MG63 (cell line): ENCODE measurements around the gene SLC24A3. TPM values are rescaled to one million over a fixed set of nuclear protein-coding genes. Genes with fewer than 3 reads are reported as not detected.

ENCODE experiments used
- DNase-seq: peaks from one replicate; pipeline ENCODE4 v3.0.0-alpha.2; 2020
- H3K27me3 ChIP-seq: fragments of 250-450 bp; sonication (Bioruptor Pico); 2 replicates; pipeline ENCODE4 v1.5.1; 2020; ENCODE audit warnings: mild to moderate bottlenecking, moderate library complexity
- H3K36me3 ChIP-seq: fragments of 250-450 bp; sonication (Bioruptor Pico); 2 replicates; pipeline ENCODE4 v1.5.1; 2020; ENCODE audit warnings: mild to moderate bottlenecking, moderate library complexity
- H3K4me3 ChIP-seq: fragments of 250-450 bp; sonication (Bioruptor Pico); 2 replicates; pipeline ENCODE4 v1.5.1; 2020; ENCODE audit warnings: mild to moderate bottlenecking, moderate library complexity
- H3K9me3 ChIP-seq: fragments of 250-450 bp; sonication (Bioruptor Pico); 2 replicates; pipeline ENCODE4 v1.5.1; 2020; ENCODE audit warnings: mild to moderate bottlenecking, moderate library complexity
- total RNA-seq: library from RNA; depleted of rRNA; stranded (reverse); fragments of >200 nt; shearing (Covaris generic); gene quantifications from 2 replicates; pipeline ENCODE4 v1.2.3, GENCODE V29; 2014; ENCODE audit warnings: low replicate concordance

SLC24A3 gene
- total RNA-seq, 1 experiment from 2014 or later, result not detected

- DNase-seq, result no peak
- Histone ChIP-seq H3K4me3 (no peak overlapping the region), H3K9me3 (no peaks in the 10 kb centered on the region), H3K36me3 (no peaks in the 10 kb centered on the region), H3K27me3 (no peaks in the 10 kb centered on the region)
These were observed 98.1 kb downstream of the SLC24A3 start for GRCh38 chr20:19310541-19310940.

DNA sequence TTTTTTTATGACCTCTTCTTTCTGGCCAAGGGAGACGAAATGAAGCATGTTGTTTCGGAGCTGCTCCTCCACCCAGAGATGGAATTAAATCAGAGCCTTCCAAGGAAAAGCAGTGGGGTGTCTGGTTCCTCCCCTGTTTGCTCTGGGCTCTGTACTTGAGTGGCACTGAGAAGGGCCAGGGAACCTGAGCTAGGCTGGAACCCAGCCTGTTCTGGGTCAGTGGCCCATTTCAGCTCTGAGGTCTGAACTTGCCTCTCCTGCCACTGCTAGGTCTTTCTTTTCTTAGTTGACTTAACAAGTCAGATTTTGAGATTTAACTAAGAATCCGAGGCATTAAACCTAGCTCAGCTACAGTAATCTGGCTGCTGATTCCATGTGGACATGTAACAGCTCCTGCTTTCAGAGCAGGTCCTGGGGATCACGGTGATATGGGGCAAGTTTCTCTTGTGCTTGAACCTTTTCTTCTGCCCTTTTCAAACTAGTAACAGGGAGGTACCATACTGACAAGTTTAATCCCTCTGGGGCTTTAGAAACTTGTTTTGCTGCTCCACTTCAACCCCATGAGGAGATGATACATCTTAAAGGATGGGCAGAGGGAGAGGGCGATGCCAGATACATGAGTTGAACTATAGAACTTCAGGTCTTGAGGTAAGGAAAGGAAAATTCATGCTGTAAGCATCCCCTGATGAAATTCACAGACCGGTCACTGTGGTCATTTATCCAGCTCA is 101.1 kb downstream of the SLC24A3 start:
- Histone ChIP-seq H3K27me3 (no peaks in the 10 kb centered on the region), H3K9me3 (no peaks in the 10 kb centered on the region), H3K36me3 (no peaks in the 10 kb centered on the region), H3K4me3 (no peak overlapping the region)
- no peak for DNase-seq

DNA sequence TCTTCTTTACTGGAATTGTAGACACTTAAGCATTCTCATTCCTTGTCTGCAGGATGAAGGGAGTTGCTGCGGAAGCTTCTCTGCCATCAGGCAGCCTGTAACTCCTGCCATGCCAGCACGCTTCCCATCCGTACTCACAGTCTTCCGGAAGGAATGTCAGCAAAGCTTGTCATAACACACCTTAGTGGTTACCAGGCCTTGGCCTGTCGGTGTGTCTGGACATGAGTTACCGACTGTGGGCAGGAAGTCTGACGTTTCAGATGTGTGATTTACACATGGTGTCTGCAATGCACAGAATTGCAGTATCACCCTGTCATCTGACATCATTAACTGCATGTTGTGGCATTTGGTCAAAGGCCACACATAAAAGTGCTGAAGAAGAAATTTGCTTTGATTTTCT is 102.2 kb downstream of the SLC24A3 start:
- Histone ChIP-seq H3K36me3 (no peaks in the 10 kb centered on the region), H3K9me3 (no peaks in the 10 kb centered on the region), H3K4me3 (no peak overlapping the region), H3K27me3 (no peaks in the 10 kb centered on the region)
- DNase-seq, result no peak

DNA sequence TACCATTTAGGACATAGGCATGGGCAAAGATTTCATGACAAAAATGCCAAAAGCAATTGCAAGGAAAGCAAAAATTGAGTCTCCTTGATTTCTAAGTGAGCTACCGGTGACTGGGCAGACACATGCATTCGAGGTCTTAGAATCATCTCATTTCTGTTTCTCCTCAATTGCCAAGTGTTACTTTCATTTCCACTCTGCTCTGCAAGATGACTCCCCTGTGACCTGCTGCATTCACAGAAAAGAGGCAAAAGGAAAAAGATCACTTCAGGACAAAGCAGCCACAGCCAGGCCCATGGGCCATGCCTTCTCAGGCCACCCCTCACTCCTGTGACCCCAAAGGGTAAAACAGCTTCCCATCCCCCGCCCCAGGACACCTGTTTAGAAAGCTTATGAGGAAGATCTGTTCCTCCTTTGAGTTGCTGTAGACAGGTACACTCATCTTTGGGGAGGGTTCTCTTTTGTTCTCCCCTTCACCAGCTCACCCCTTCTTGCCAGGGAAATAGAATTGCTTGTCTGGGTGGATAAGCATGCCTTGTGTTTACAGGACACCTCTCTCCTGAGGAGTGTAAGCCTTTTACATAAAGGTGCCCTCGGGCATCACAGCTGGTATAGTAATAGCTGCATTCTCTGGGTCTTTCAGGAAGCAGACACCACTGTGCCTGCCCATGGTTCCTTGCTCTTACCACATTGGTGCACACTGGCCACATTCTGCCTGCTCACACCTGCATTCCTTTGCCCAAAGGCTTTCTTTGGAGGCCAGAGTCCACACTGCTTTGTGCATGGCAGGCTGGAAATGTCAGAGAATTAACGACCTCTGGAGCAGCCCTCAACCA is 105.0 kb downstream of the SLC24A3 start:
- Histone ChIP-seq H3K9me3 (no peaks in the 10 kb centered on the region), H3K27me3 (no peaks in the 10 kb centered on the region), H3K36me3 (no peaks in the 10 kb centered on the region), H3K4me3 (no peak overlapping the region)
- DNase-seq, result no peak

DNA sequence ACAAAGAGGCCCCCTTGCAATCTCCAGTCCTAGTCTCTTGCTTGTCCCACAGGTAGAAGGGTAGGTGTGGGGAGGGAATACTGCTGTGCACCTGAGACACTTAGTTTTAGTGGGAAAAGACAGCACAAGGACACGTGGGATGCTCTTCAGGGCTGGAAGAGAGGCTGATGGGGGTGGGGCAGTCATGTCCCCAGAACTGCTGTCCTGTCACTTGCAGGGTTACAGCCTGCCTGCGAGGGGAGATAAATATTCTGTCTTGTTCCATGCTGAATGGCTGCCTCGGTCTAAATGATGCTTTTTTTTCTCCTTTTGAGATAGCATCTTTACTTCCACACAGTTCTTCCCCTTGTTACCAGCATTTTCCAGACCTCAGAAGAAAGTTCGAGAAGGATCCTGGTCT is 106.2 kb downstream of the SLC24A3 start:
- H3K9me3 ChIP-seq, result no peaks in the 10 kb centered on the region
- H3K27me3 ChIP-seq, result no peaks in the 10 kb centered on the region
- no peaks in the 10 kb centered on the region for H3K36me3 ChIP-seq
- no peak for DNase-seq
- no peak overlapping the region for H3K4me3 ChIP-seq

GRCh38 chr20:19320005-19320404 is 107.6 kb downstream of the SLC24A3 start:
- Histone ChIP-seq H3K36me3 (no peaks in the 10 kb centered on the region), H3K4me3 (no peak overlapping the region), H3K27me3 (no peaks in the 10 kb centered on the region), H3K9me3 (no peaks in the 10 kb centered on the region)
- DNase-seq, result no peak

DNA sequence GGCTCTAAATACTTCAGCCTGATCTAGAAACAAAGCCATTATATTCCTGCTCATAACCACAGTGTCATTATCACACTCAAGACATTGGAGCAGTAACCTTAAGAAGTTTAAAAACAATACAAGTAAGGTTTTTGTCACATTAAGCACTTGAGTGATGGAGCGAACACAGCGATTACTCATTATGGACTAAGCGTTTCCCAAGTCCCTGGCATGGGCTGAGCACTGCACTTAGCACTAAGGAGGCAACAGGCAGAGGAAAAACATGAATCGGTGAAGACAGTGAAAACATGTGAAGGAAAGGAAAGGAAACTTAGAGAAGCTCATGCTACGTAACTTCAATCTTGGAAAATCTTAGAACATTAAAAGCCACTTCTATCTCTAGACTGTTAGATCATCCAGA is 108.7 kb downstream of the SLC24A3 start:
- no peak for DNase-seq

DNA sequence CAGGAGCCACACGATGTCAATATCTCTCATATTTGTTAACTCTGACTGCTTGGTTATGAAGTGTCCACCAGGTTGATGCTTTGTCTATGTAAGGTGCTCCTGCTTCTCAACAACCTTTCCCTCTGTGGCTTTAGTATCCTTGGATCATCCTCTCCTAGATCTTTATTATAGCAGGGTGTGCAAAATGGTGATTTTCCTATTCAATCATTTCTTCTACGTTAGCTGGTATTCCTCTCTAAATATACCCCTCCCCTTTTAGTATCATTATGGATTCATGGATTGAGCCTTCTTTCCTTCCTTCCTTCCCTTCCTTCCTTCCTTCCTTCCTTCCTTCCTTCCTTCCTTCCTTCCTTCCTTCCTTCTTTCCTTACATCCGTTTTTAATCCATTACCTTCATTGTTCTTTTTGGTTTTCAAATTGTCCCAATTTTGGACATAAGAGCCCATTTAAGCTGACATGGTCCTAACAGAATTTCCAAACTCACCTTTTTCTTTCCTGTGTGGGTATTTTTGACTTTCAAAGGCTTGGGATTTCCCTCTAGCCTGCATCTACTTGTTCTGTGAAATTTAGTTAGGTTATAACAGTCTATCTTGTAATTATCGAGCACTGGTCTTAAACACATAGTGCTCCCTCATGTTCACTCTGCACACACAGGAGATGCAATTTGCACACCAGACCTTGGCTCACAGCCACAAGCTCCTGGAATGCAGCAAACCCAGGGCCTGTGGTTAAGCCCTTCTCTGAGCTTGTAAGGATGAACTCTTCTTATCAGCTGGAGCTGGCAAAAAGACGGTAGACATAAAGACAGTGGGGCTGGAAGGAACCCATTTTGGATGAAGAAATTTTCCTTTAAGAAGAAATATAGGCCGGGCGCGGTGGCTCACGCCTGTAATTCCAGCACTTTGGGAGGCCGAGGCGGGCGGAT is 109.9 kb downstream of the SLC24A3 start:
- no peak for DNase-seq
- Histone ChIP-seq H3K36me3 (no peaks in the 10 kb centered on the region), H3K9me3 (no peaks in the 10 kb centered on the region), H3K27me3 (no peaks in the 10 kb centered on the region), H3K4me3 (no peak overlapping the region)

More for the DNA sequence above, 108.7 kb downstream of the SLC24A3 start:
- H3K9me3 ChIP-seq, result no peaks in the 10 kb centered on the region
- no peaks in the 10 kb centered on the region for H3K36me3 ChIP-seq
- no peaks in the 10 kb centered on the region for H3K27me3 ChIP-seq
- no peak overlapping the region for H3K4me3 ChIP-seq

DNA sequence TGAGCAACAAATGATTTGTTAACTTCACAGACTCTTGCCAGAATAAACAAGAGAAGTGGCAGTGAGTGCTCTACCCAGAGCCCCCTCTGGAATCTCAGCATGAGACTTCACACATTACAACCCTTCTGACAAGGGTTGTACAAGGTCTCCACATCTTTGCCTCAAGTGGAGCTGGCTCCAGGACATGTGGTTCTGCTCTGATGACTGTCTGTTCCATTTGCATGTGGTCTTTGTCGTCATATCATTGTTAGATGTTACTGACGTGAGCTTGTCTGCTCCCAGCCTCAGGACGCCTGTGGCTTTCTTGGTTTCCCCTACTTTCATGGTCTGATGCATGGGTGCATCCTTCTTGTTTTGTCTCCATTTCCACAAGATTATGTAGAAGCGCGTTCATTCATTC is 115.0 kb downstream of the SLC24A3 start:
- Histone ChIP-seq H3K27me3 (no peaks in the 10 kb centered on the region), H3K36me3 (no peaks in the 10 kb centered on the region), H3K4me3 (no peak overlapping the region), H3K9me3 (no peaks in the 10 kb centered on the region)
- DNase-seq, result no peak

GRCh38 chr20:19328676-19329075 is 116.2 kb downstream of the SLC24A3 start:
- H3K4me3 ChIP-seq, result no peak overlapping the region
- H3K27me3 ChIP-seq, result no peaks in the 10 kb centered on the region
- DNase-seq, result no peak
- no peaks in the 10 kb centered on the region for H3K36me3 ChIP-seq
- H3K9me3 ChIP-seq, result no peaks in the 10 kb centered on the region

DNA sequence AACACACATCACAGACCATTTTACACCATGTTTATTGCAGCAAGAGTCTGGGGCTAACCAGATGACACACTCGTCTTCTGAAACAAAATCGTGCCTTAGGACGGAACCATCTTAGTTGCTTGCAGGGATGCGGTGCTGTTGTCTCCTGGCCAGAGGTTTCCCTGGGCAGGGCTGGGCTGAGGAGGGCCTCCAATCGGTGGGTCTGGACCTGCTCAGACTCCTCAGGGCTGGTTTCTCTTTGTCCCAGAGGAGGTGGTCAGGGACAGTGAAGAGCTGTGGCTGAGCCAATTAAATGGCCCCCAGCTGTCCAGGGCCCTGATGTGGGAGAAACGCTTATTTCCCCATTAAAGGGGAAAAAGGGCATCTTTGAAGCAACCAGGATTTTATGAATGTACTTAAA is 117.6 kb downstream of the SLC24A3 start:
- H3K27me3 ChIP-seq, result no peaks in the 10 kb centered on the region
- no peaks in the 10 kb centered on the region for H3K9me3 ChIP-seq
- no peak overlapping the region for H3K4me3 ChIP-seq
- DNase-seq, result no peak
- no peaks in the 10 kb centered on the region for H3K36me3 ChIP-seq

GRCh38 chr20:19330731-19331130 is 118.3 kb downstream of the SLC24A3 start:
- no peak for DNase-seq

GRCh38 chr20:19333563-19333962 is 121.1 kb downstream of the SLC24A3 start:
- H3K9me3 ChIP-seq, result no peaks in the 10 kb centered on the region
- DNase-seq, result no peak
- H3K27me3 ChIP-seq, result no peaks in the 10 kb centered on the region
- H3K36me3 ChIP-seq, result no peaks in the 10 kb centered on the region
- H3K4me3 ChIP-seq, result no peak overlapping the region

More at GRCh38 chr20:19330731-19331130, 118.3 kb downstream of the SLC24A3 start:
- H3K36me3 ChIP-seq, result no peaks in the 10 kb centered on the region
- H3K4me3 ChIP-seq, result no peak overlapping the region
- H3K9me3 ChIP-seq, result no peaks in the 10 kb centered on the region
- no peaks in the 10 kb centered on the region for H3K27me3 ChIP-seq

DNA sequence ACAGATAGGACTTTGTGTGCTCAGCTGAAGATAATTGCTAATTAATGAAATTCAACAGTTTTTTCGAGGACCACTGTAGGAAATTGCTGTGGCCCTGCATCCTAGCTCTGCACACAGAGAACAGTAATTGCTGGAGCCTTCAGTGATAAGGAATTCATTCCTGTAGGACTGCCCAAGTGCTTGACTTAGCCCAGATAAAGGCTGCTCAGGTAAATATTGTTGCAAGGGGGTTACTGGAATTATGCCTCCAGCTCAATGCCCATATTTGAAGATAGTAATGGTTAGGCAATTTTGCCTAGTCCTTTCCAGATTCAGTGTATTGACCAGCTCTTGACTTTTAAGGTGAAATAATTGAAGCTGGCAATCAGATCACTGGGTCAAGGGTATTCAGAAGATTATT is 122.9 kb downstream of the SLC24A3 start:
- Histone ChIP-seq H3K27me3 (no peaks in the 10 kb centered on the region), H3K36me3 (no peaks in the 10 kb centered on the region), H3K4me3 (no peak overlapping the region), H3K9me3 (no peaks in the 10 kb centered on the region)
- DNase-seq, result no peak

GRCh38 chr20:19335916-19336315 is 123.5 kb downstream of the SLC24A3 start:
- no peak overlapping the region for H3K4me3 ChIP-seq
- no peaks in the 10 kb centered on the region for H3K27me3 ChIP-seq
- no peaks in the 10 kb centered on the region for H3K36me3 ChIP-seq
- H3K9me3 ChIP-seq, result no peaks in the 10 kb centered on the region
- DNase-seq, result no peak

- H3K36me3 ChIP-seq, result no peaks in the 10 kb centered on the region
- DNase-seq, result no peak
- no peaks in the 10 kb centered on the region for H3K9me3 ChIP-seq
- no peak overlapping the region for H3K4me3 ChIP-seq
- H3K27me3 ChIP-seq, result no peaks in the 10 kb centered on the region
These were observed 124.2 kb downstream of the SLC24A3 start for GRCh38 chr20:19336631-19337030.

DNA sequence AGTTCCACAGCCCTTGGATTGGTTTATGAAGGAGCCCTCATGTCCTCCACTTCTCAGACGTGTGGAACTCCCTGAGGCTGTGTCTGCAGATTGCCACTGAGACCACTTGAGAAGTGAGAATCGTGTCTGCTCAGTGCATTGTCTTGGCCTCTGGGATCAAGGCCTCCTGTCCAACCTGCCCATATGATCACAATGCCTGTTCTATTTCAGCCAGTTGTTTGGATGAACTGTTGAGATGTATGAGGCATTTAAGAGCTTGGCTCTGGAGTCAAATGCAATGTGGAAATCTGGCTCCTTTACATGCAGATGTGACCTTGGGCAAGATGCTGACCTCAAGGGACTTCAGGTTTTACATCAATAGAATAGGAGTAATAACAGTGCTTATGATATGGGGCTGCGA is 125.9 kb downstream of the SLC24A3 start:
- Histone ChIP-seq H3K36me3 (no peaks in the 10 kb centered on the region), H3K27me3 (no peaks in the 10 kb centered on the region), H3K4me3 (no peak overlapping the region), H3K9me3 (no peaks in the 10 kb centered on the region)
- DNase-seq, result no peak
